Thyroid gland (tissue), 4 donors: ENCODE data around the gene STUM.

ENCODE experiments used
- CTCF ChIP-seq, 6 experiments: fragments of 200-600 bp in 3 of 6; fragments of 450-650 bp in 3 of 6; sonication (generic) in 3 of 6; IDR thresholded peaks; one replicate each; pipeline ENCODE4 v1.5.1; 2016 to 2019; ENCODE audit warnings: antibody characterized with exemption in 6 of 6, mild to moderate bottlenecking in 2 of 6, inconsistent platforms in 1 of 6, moderate library complexity in 1 of 6
- POLR2A ChIP-seq, 2 donors: fragments of 450-650 bp; IDR thresholded peaks; one replicate each; pipeline ENCODE4 v1.6.1; 2017; ENCODE audit warnings: antibody characterized with exemption in 2 of 2, mild to moderate bottlenecking in 2 of 2, moderate library complexity in 1 of 2

DNA sequence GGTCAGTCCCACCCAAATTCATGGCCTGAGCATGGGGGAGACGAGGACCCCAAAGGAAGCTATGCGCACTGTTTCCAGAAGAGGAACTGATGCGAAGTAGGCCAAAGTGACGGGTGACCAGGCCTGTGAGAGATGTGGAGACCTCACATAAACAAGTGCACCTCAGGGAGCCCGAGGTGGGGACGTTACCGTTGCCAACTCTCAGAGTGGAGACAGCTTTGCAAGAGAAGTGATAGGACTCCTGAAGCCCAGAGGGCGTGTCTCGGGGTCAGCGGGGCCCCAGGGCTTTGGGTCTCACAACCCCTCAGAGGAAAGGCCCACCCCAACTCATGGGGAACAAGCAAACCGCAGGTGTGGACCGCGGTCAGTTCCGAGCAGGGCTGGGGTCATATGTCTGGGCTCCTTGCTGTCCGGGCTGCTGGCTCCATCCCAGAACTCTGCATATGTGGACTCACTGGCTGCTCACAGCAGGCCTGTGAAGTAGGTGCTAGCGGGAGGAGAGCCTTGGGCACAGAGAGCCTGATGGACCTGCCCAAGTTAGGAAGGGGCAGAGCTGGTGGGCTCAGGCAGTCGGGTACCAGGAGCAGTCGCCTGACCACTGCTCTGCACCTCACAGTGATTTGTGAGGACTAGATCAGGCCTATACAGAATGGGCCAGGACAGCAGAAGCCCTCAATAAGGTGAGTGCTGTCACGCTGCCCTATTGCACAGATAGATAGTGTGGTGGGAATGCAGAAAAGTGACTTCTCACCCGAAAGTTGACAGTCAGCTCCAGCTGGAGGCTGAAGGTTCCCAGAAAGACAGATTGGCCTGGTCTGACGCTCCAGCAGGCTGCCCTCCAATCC, 26.2 kb downstream of the STUM start:
- TF ChIP-seq CTCF (IDR thresholded peaks at IDR 0.05) (no peak), POLR2A (IDR thresholded peaks at IDR 0.05) (no peak)
